Measurements from ENCODE around the gene NRM. TPM values are rescaled to one million over a fixed set of nuclear protein-coding genes. Genes with fewer than 3 reads are reported as not detected.

The NRM gene
- total and polyA plus RNA-seq, 2 of the 13 experiments (the other 11 are each of a cell fraction or from before 2014, with no cell fraction given): 12.5 to 16.0 TPM

GRCh38 chr6:30687659-30688431 lies 2.9 kb downstream of the NRM start (continued):
- TF ChIP-seq RFXAP (CRISPR knock-in tag; IDR thresholded peaks at IDR 0.05; ENCODE audit: borderline replicate concordance) (no peak), SIX1 (CRISPR knock-in tag; IDR thresholded peaks at IDR 0.05; ENCODE audit: borderline replicate concordance) (no peak), PLSCR1 (CRISPR knock-in tag; IDR thresholded peaks at IDR 0.05; ENCODE audit: borderline replicate concordance) (no peak), PITX1 (CRISPR knock-in tag; IDR thresholded peaks at IDR 0.05) (no peak), HES4 (CRISPR knock-in tag; IDR thresholded peaks at IDR 0.05; ENCODE audit: borderline replicate concordance) (0 out of 2 replicates have a peak, but pooled peaks have one; percentile 51), SKI (IDR thresholded peaks at IDR 0.05; ENCODE audit: partially characterized antibody) (no peak), HDAC2 (CRISPR knock-in tag; IDR thresholded peaks at IDR 0.05) (no peak), FOSL1 (CRISPR knock-in tag; IDR thresholded peaks at IDR 0.05; ENCODE audit: borderline replicate concordance) (peak; percentile 9; the same call in 1 of the 2 replicates), ZNF431 (CRISPR knock-in tag; IDR thresholded peaks at IDR 0.05; ENCODE audit: borderline replicate concordance, low read depth) (no peak), NFE2L1 (CRISPR knock-in tag; IDR thresholded peaks at IDR 0.05; ENCODE audit: borderline replicate concordance) (0 out of 2 replicates have a peak, but pooled peaks have one; percentile 17), ZNF513 (CRISPR knock-in tag; conservative IDR thresholded peaks at IDR 0.05) (no peak), NR2C2 (CRISPR knock-in tag; IDR thresholded peaks at IDR 0.05; ENCODE audit: borderline replicate concordance) (no peak), ZNF687 (CRISPR knock-in tag; IDR thresholded peaks at IDR 0.05) (peak; percentile 24), MED8 (CRISPR knock-in tag; IDR thresholded peaks at IDR 0.05; ENCODE audit: insufficient replicate concordance) (no peak), HOXD1 (CRISPR knock-in tag; IDR thresholded peaks at IDR 0.05) (peak; percentile 52; the same call in 1 of the 2 replicates), ZNF354B (CRISPR knock-in tag; IDR thresholded peaks at IDR 0.05) (no peak), TOE1 (CRISPR knock-in tag; IDR thresholded peaks at IDR 0.05) (no peak), KLF9 (CRISPR knock-in tag; IDR thresholded peaks at IDR 0.05; ENCODE audit: low read depth) (0 out of 2 replicates have a peak, but pooled peaks have one; percentile 6), YY1 (IDR thresholded peaks at IDR 0.05; ENCODE audit: insufficient read depth, insufficient replicate concordance, low read depth, low read length) (no peak), NRL (CRISPR knock-in tag; IDR thresholded peaks at IDR 0.05; ENCODE audit: borderline replicate concordance) (peak; percentile 56; the same call in 1 of the 2 replicates), ZNF207 (IDR thresholded peaks at IDR 0.05; ENCODE audit: borderline replicate concordance) (no peak), ZSCAN9 (CRISPR knock-in tag; IDR thresholded peaks at IDR 0.05; ENCODE audit: borderline replicate concordance) (no peak), ZNF7 (CRISPR knock-in tag; IDR thresholded peaks at IDR 0.05) (no peak)

All from HepG2 (cell line).